ENCODE data around the gene KRT14. TPM values are rescaled to one million over a fixed set of nuclear protein-coding genes. Genes with fewer than 3 reads are reported as not detected.

KRT14 gene
- total and polyA plus RNA-seq, 12 donors: 0.30 TPM; not detected in 11

DNA sequence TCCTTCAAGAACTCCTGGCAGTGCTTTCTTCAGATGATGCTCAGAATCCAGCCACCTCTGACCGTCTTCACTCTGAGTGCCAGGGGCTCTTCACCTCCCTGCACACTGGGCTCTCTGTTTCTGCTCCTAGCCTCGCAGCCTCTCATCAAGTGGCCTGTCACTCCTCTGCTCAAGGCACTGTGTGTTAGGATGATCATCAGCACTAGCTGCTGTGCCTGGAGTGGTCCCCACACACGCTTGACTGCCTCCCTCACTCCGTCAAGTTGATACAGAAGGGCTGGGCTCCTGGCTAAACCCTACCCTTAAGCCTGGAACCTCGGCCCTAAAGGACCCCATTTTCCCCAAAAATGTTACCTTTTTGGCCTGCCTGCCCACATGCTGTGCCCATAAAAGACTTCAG is 30.4 kb downstream of the KRT14 start:
- H3K4me3 ChIP-seq: no peak overlapping the region
- peaks cover 6 to 72% (median 47%) of the 10 kb centered on the region in 7 donors for H3K27me3 ChIP-seq
- TF ChIP-seq, protein P1, sequence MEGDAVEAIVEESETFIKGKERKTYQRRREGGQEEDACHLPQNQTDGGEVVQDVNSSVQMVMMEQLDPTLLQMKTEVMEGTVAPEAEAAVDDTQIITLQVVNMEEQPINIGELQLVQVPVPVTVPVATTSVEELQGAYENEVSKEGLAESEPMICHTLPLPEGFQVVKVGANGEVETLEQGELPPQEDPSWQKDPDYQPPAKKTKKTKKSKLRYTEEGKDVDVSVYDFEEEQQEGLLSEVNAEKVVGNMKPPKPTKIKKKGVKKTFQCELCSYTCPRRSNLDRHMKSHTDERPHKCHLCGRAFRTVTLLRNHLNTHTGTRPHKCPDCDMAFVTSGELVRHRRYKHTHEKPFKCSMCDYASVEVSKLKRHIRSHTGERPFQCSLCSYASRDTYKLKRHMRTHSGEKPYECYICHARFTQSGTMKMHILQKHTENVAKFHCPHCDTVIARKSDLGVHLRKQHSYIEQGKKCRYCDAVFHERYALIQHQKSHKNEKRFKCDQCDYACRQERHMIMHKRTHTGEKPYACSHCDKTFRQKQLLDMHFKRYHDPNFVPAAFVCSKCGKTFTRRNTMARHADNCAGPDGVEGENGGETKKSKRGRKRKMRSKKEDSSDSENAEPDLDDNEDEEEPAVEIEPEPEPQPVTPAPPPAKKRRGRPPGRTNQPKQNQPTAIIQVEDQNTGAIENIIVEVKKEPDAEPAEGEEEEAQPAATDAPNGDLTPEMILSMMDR (IDR thresholded peaks at IDR 0.05): no peak
- intact Hi-C loops (cut with DNase I): no loop called here
- ATAC-seq (no peak), DNase-seq (no peak)
- H3K27ac ChIP-seq: no peak overlapping the region
- H3K4me1 ChIP-seq: no peaks in the 10 kb centered on the region
- 36 to 42% methylated on average over 5 of the region's 5 CpGs for WGBS, 2 donors
- no peaks in the 10 kb centered on the region for H3K9me3 ChIP-seq
- H3K36me3 ChIP-seq: no peaks in the 10 kb centered on the region

DNA sequence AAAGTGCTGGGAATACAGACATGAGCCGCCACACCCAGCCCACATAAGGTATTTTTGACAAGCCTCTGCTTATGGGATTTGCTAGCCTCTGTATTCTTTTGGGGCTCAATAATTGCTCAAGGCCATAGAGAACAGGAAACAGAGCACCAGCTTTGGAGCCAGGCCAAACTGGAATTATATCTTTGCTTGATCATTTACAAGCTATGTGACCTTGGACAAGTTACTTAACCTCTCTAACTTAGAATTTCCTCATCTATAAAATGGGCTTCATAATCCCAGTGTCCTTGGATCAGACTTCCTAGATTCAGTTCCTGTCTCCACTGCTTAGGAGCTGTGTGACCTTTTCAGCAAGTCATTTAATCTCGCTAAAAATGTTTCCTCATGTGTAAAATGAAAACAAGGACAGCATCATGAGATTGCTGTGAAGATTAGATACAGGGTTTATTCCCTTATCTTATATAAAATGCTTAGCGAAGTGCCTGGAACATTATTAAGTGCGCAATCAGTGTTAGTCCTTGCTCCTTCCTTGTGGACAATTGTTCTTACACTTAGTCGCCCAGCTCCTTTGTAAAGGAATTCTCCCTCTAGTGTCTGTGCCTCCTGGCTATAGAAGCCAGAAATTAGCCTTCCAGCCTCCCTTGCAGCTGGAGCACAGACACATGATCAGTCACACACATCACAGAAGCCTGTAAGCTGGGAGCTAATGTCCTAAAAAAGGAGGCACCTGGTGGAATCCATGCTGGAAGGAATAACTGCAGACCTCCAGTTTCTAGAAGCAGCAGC is 31.4 kb downstream of the KRT14 start:
- Histone ChIP-seq H3K9me3 (no peaks in the 10 kb centered on the region), H3K4me1 (no peaks in the 10 kb centered on the region), H3K36me3 (no peaks in the 10 kb centered on the region), H3K4me3 (no peak overlapping the region), H3K27ac (no peak overlapping the region), H3K27me3 (peaks cover 6 to 63% (median 38%) of the 10 kb centered on the region in 7 donors)
- DNase-seq (no peak), ATAC-seq (no peak)
- TF ChIP-seq, protein P1 (IDR thresholded peaks at IDR 0.05): no peak
- intact Hi-C loops (cut with DNase I): no loop called here
- 70 to 74% methylated on average over 5 of the region's 5 CpGs for WGBS, 2 donors

DNA sequence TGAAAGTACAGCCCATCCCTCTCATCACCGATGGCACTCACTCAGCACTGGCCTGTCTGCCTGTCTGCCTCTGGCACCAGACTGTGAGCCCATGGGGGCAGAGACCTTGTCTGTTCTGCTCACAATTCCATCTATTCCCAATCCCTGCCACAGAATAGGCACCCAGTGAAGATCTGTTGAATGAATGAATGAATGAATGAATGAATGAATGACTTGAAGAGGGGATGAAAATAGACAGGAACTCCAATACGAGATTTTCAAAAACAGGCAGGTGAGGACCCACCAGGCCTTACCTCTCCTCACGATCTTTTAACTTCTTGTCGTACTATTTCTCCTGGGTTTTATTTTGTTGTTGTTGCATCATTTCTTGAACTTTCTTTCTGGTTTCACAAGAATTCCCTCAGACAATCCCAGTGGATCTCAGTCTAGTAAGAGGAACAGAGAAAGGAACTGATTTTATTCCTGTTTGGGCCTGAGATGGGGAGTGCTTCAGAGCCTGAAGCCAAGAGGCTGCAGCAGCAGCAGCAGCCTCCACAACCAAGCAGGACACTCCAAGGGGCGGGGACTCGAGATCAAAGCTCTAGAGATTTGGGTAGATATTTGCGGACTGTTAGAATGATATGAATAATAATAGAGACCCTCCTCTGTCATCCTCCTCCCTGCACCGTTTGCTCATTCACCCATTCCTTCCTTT is 32.6 kb downstream of the KRT14 start:
- peak in 1 of 8 donors; percentile 34 for ATAC-seq
- intact Hi-C loops (cut with DNase I): loop anchor here in 3 of 10 donors (5.0 kb wide), 2 partner anchors 98 to 108 kb away; no protein-coding TSS in a partner anchor
- TF ChIP-seq, protein P1 (IDR thresholded peaks at IDR 0.05): no peak

DNA sequence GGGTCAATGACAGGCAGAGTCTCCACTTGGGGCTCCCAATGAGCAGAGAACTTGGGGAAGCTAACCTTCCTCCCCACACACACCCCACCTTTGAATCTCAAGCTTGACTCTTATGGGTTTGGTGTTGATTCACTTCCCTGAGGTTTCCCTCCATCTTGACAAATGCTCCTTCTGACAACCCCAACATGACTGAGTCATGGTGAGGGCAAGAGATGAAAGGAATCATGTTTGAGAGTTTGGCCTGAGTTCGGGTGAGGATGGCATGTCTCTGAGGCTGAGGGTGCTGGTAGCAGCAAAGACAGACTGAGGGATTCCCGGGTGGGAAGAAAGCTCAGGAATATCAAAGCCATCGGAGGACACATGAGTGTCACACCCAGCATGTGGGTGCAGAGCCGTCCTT is 33.5 kb downstream of the KRT14 start:
- WGBS, 2 donors: 82 to 86% methylated on average over 4 of the region's 4 CpGs
- H3K4me3 ChIP-seq: no peak overlapping the region
- no peak for ATAC-seq
- intact Hi-C loops (cut with DNase I): loop anchor here in 3 of 10 donors (5.0 kb wide), 2 partner anchors 99 to 109 kb away; no protein-coding TSS in a partner anchor
- peaks cover 2 to 53% (median 26%) of the 10 kb centered on the region in 7 donors for H3K27me3 ChIP-seq
- no peak for DNase-seq
- H3K4me1 ChIP-seq: peaks cover 0 to 15% (median 11%) of the 10 kb centered on the region in 9 donors
- H3K9me3 ChIP-seq: no peaks in the 10 kb centered on the region
- no peaks in the 10 kb centered on the region for H3K36me3 ChIP-seq
- no peak overlapping the region for H3K27ac ChIP-seq
- TF ChIP-seq, protein P1 (IDR thresholded peaks at IDR 0.05): no peak

More for the DNA sequence above, 32.6 kb downstream of the KRT14 start:
- no peaks in the 10 kb centered on the region for H3K36me3 ChIP-seq
- H3K4me3 ChIP-seq: no peak overlapping the region
- H3K9me3 ChIP-seq: no peaks in the 10 kb centered on the region
- DNase-seq: no peak
- peaks cover 6 to 53% (median 27%) of the 10 kb centered on the region in 7 donors for H3K27me3 ChIP-seq
- H3K4me1 ChIP-seq: peaks cover 0 to 5% (median 2%) of the 10 kb centered on the region in 9 donors
- 68 to 70% methylated on average over 8 of the region's 8 CpGs for WGBS, 2 donors
- no peak overlapping the region for H3K27ac ChIP-seq
